ENCODE data around the gene C19orf47. TPM values are rescaled to one million over a fixed set of nuclear protein-coding genes. Genes with fewer than 3 reads are reported as not detected.
"Not testable (repeated sequence)": the region's sequence is repeated elsewhere in the genome, so short reads cannot be mapped to it uniquely, and the experiment has no call there.

The C19orf47 gene
- polyA plus RNA-seq, 3 donors, result 14.1 to 17.6 (median 15.0) TPM

DNA sequence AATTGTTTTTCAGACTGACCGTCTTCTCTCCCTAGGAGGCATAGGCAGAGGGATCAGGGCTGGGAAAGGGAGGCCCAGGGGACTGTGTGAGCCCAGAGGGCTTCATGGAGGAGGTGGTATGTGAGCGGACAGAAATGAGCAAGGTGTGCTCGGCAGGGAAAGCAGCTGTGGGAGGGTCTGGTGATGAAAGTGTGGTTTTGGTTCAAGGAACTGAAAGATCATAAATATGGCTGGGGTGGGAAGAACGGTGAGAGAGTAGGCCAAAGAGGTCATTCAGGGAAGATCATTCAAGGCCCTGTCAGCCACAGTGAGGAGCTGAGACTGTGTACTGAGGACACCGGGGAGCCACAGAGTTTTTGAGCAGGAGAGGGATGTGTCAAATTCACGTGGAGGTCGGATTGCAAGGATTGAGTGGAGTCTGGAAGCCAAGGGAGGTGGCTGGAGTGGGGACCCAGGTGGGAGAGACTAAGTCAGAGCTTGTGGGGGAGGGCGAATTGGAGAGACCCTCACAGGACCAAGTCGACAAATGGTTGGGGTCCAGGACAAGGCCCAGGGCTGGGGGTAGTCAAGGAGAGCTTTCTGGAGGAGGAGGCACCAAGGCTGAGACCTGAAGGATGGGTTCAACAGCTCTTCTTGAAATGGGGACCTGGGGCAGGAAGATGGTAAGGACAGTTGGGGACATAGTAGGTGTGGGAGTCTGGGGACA is 7.9 kb upstream of the C19orf47 start:
- DNase-seq, result no peak

DNA sequence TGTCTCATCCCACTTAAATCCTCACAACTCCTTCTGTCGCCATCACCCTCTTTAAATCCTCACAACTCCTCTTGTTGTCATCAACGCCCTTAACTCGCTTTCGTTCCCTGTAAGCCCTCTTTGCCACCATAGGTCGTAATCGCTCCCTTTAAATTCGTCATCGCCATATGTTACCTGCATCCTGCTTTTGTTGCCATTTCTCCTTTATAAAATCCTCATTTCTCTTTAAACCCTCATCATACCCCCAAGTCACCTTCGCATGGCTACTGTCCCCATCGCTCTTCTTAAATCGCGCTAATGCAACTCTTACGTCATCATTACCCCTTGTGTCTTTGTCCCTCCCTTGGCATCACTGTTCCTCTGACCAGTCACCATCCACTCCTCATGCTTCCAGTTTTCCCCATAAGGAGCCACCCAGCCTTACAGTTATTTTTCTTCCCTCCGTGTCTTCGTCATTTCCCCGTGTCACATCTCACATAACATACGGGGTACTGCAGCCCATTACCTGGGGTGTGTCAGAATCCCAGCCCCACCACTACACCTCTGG is 837 bp upstream of the C19orf47 start:
- DNase-seq, result peak; percentile 40

DNA sequence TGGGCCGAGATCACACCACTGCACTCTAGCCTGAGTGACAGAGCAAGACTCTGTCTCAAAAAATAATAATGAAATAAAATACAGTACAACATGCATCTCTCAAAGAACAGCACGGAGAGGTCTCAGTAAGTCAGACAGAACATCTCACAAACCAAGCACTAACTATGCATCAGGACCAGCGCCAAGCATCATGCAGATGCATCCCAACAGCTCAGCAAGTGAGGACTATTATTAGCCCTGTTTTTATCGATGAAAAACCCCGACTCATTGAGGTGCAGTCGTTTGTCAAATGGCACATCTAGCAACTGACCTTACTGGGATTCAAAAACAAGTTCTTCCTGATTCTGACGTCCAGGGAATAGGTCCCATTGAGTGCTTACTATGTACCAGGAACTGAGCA is 3.8 kb downstream of the C19orf47 start:
- DNase-seq, result no peak

DNA sequence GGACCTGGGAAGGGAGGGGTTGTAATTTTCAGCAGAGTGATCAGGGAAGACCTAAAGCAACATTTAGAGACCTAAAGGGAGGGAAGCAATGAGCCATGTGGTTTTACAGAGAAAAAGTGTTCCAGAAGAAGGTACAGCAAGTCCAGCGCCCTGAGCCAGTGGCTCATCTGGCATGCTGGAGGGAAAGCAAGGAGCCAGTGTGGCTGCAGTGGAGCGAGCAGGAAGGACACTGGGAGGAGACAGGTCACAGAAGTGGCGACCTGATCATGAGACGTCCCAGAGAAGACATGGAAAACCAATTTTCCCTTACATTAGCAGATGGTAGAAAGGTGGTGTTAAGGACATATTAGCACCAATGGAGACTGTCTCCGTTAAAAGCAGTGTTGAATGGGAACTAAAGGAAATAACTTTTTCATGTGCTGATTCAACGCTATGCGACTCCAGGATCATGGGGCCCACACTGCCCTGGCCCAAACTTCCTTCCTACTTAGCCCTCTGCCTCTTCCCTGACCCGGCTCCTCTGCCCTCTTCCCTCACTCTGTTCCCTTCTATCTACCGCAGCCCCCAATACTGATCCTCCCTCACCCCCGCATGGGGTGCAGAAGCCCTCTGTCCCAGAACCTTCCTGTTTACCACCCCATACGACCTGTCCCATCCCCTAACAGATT is 5.4 kb downstream of the C19orf47 start:
- no peak for DNase-seq

DNA sequence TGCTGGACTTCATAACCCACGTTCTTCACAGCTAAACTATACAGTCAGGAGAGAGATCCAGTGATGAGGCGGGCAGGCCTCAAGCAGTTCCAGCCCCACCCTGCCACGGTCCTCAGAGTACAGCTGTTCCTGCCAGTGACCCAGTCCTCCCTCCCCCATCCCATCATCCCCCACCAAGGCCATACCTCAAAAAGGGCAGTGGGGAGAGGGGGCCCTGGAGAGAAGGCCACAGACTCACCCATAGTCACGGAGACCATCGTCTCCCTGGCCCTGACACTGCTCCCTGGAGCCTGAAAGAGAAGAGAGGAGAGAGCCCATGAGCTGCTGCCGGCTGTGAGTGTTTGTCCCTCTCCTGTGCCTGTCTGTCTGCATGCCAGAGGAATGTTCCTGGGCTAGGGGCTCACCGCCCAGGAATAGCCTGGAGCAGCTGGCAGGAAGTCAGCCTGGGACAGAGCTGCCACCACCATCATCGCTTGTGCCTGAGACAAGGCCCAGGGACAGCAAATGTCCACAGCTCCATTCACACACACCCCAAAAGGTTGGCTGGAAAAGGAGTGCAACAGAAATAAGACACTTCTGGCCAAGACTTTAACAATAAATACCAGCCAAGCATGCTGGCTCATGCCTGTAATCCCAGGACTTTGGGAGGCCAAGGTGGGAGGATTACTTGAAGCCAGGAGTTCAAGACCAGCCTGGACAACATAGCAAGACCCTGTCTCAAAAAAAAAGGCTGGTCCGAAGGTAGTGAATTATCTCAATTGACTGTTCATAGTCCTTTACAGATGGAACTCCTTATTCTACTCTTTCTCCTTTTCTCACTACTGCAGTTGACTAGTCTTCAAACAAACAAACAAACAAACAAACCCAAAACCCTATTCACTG is 6.4 kb downstream of the C19orf47 start:
- DNase-seq, result no peak

DNA sequence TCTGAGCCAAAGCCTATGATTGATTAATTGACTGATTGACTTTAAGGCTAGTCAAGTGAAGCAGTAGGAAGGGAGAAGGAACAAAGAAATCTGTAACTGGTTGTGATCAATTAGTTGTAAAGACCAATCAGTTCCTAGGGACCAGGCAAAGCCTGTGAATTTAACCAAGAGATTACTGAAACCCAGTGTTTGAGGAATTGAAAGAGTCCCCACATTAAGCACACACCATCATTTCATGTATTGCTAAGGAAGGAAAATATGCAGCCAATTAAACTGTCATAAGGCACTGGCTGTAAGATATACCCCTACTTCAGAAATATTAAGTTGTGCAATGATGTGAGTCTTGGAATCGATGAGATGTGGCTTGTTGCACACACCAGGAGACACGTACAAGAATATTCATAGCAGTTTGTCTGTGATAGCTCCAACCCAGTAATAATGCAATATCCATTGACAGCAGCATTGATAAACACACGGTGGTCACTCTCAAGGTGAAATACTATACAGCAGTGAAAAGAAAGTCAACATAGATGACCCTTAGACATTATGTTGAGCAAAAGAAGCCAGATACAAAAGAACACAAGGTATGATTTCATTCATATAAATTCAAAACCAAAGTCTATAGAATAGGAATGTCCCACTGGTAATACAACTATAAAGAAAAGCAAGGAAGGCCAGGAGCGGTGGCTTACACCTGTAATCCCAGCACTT is 9.0 kb downstream of the C19orf47 start:
- no peak for DNase-seq

DNA sequence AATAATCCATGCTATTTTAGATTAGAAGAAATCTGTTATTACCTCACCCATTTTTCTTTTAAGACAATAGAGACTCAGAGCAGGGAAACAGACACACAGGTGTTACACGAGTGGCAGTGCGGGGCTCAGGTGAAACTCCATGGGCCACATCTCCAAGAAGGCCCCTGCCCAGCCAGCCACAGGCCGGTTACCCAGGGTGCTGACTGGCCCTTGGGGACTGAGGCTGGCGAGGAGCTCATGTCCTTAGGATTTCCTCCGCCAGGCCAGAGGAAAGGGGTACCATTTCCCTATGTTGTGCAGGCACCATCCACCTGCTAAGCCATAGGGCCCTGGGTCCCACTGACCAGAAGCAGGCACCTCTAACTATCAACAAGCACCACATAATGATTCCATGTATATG is 10.6 kb downstream of the C19orf47 start:
- DNase-seq, result no peak

DNA sequence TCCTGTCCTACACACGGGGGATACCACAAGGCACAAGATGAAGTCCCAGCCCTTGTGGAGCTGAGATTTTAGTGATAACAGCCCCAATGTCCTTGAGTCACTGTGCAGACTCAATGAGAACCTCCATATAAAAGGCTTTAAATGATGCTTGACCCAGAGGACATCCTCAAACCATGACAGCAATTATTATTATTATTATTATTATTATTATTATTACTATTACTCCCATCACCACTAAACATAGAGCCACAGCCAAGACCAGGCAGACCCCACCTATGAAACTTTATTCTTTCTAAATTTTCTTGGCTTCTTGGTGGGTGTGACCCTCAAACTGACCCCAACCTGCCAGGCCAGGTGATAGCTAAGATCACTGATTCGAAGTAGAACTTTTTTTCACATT is 11.1 kb downstream of the C19orf47 start:
- no peak for DNase-seq

DNA sequence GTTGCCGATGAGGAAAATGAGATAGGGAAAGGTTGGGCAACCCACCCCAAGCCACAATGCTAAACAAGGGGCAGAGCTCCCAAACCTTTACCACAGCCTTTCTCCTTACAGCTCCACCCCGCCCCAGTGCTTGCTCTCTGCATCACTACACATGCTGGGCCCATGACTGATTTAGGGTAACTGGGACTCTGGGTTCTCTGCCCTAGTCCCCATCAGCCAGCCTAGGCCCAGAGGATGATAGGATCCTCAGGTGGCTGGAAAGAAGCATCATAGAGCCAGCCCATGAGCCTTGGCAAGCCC is 11.6 kb downstream of the C19orf47 start:
- no peak for DNase-seq

DNA sequence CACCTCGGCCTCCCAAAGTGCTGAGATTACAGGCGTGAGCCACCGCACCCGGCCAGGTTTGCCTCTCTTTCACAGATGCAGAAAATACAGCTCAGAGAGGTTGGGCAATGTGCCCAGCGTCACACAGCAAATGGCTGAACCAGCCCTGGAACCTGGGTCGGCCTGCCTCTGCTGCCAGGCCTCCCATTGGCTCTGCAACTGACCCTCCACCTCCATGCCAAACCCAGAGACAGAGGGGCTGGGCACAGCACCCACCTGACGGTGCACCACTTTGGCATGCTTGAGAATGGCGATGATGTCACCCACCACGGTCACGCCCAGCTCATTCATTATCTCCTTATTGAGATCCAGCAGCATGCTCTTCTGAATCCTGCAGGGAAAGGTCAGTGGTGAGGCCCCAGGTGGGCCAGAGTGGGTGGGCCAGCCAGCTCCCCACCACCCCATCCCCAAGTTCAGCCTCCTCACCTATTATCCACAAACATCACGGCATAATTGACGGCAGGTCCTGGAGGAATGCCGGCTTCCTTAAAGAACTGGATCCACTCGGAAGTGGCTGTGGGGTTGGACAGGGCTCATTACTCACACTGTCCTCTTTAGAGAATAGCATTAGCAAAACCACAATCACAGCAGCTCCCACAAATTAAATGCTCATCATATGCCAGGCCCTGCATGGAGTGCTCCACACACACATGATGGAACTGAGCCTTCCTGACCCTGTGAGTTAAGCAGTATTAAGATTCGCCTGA is 12.2 kb downstream of the C19orf47 start:
- DNase-seq, result no peak

DNA sequence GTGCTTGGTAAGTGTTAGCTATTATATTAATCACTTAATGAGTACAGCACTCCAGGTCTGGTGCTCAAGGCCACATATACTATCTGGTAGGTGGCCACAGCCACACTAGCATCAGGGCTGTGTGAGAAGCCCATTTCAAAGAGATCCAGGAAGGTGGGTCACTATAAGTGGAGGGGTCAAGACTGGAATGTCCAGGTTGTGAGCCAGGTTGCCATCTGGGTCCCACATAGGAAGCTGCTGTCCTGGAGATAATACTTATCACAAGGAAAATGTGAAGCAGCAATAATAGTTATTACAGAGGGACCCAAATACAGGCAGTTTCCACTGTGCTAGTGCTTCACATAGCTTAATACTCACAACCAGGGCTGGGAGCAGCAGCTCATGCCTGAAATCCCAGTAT is 13.1 kb downstream of the C19orf47 start:
- DNase-seq, result no peak

DNA sequence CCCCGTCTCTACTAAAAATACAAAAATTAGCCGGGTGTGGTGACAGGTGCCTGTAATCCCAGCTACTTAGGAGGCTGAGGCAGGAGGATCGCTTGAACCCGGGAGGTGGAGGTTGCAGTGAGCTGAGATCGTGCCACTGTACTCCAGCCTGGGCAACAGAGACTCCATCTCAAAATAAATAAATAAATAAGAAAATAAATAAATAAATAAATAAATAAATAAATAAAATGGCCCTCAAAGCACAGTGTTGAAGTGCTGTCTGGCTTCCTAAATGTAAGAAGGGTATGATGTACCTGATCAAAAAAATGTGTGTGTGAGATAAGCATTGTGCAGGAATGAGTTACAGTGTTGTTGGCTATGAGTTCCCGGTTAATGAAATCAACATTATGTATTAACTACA is 15.1 kb downstream of the C19orf47 start:
- not testable (repeated sequence) for DNase-seq

DNA sequence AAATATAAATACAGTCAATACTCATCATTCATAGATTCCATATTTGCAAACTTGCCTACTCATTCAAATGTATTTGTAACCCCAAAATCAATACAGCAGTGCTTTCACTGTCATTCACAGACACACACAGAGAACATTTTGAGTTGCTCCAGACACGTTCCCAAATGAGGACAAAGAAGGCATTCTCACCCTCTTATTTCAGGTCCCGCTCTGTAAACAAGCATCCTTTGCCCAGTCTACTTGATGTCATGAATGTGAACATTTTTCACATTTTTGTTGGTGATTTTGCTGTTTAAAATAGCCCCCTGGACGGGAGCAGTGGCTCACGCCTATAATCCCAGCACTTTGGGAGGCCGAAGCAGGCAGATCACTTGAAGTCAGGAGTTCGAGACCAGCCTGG is 15.5 kb downstream of the C19orf47 start:
- DNase-seq, result no peak

DNA sequence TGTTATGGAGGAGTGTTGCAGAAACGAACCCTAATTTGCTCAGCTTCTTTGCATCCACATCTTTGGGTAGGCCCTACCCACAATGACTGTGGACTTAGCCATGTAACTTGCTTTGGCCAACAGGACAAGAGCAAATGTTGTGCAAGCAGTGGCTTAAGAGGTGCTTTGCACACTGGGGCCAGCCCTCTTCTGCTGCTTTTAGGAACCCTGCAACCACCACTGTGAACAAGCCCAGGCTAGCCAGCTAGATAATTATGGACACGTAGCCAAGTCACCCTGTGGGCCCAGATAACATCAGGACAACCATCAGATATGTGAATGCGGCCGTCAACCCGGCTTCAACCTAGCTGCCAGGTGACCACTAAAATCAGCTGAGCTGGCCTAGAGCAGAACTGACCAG is 17.1 kb downstream of the C19orf47 start:
- no peak for DNase-seq

DNA sequence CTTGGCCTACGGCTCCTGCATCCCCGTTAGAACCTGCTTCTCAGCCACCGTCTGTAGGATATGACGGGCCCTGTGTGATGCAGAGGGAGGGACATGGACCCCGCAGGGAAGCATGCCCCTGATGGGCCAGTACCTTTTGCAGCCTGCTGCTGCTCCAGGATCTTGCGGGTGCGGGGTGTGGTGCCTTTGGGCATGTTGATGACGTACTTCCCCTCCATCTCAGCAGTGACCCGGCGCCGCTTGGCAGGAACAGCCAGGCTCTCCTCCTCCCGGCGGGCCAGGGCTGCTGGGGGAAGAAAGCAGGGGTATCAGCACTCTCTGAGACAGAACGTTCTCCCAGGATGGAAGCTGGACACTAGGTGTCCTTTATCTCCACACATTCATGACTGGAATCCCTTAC is 22.0 kb downstream of the C19orf47 start:
- DNase-seq, result no peak

DNA sequence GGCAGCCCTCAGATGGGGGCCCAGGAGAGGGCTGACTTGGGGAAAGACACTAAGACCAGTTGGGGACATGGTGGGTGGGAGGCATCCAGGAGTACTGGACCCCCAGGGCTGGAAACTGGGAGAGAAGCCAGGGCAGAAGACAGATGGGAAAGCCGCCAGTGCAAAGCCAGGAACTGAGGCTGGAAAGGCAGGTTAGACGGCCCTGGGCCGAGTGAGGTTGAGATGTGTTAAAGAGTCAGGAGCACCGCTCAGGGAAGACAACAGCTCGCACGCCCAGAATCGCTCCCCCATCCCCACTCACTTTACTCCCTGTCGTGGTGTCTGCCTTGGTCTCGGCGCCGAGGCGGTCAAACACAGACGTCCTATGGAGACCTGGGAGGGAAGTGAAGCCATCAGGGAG is 24.5 kb downstream of the C19orf47 start:
- no peak for DNase-seq

DNA sequence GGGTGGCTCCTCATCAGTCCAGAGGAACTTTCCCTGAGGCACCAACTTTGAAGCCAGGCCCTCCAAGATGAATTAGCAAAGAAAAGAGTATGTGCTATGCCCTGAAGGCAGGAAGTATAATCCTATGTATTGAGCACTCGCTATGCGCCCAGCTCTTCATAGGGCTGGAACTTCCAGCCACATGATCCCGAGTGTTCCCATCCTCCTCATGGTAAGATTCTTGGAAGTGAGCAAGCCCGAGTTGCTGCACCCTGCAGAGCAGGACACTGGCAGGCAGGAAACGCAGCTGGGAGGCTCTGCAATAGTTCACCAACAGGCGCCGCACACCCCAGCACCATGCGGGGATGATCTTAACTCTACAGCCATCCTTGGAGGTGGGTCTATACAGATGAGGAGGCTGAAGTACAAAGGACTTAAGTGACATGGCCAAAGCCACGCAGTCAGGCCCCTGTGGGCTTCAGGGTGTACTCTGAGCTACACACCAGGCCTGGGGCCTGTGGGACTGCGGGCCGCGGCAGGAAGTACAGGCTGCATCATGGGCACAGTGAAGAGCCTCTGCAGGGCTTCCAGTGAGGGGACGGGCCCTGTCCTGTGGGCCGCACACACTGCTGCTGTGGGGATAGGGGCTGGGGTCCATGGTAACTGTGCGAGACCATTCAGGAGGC is 25.1 kb downstream of the C19orf47 start:
- no peak for DNase-seq

DNA sequence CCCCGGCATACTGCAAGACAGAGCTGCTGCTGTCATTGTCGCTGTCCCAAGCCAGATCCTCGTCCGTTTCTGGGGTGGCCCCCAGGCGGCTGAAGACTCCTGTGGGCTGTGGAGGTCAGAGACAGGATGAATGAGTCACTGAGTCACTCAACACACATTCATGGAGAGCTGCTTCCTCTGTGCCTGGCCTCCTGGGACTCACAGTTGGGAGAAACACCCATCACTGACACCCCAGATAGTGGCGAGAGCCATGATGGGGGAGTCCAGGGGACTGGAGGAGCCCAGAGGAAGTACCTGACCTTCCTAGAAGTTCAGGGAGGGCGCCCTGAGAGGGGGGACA is 26.0 kb downstream of the C19orf47 start:
- no peak for DNase-seq

DNA sequence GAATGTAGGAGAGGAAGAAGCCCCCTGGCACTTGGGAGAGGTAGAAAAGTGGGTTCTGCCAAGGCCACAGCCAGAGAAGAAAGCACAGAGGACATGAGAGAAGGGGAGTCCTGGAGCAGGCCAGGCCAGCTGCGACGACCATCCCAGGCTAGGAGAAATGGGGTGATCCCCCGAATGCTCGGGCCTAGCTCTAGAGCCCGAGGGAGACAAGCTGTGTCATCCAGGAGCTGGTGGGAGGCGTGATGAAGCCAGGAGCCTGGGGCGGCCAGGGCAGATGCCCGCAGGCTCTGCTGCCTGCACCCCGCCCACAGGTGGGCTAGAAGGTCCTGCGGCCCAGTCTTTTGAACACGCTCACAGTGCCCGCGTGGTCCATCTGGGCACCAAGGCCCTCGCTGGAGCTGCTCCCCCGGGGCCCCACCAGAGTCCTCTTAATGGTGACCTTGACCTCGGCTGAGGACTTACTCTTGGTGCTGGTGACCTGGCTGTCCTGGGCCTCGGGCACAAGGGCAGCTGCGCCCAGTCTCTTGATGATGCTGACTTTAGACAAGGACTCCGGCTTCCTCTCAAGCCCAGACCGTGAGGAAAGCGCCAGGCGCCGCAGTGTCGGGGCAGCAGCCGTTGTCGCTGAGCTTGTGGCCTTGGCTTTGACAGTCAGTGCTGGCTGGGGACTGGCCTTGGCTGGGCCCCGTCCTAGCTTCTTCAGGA is 26.5 kb downstream of the C19orf47 start:
- DNase-seq, result no peak

DNA sequence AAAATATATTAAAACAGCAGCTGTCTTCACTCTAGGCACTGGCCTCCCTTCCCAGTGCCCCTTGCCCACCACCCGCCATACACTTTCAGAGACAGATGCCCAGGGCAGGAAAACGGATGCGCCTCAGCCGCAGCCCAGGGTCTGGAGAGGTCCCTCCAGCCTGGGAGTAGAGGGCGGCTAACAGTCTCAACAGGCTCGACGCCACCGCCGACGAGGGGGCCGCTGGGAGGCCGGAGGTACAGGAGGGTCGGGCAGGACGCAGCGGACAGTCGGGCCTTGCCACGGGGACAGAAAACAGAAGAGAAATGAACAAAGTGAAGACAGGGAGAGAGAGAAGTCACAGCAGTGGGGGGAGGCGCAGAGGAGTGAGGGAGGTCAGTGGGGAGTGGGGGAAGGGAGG is 27.1 kb downstream of the C19orf47 start:
- no peak for DNase-seq
